CD1c-positive myeloid dendritic cell (primary cell): Measurements from ENCODE around the gene DNAJC3.

Experiments used
- DNase-seq: peaks from one replicate; pipeline ENCODE4 v3.0.0-alpha.2; 2016; ENCODE audit errors: extremely low spot score

Gene DNAJC3

GRCh38 chr13:95841894-95842293 is 165.0 kb downstream of the DNAJC3 start:
- no peak for DNase-seq

DNA sequence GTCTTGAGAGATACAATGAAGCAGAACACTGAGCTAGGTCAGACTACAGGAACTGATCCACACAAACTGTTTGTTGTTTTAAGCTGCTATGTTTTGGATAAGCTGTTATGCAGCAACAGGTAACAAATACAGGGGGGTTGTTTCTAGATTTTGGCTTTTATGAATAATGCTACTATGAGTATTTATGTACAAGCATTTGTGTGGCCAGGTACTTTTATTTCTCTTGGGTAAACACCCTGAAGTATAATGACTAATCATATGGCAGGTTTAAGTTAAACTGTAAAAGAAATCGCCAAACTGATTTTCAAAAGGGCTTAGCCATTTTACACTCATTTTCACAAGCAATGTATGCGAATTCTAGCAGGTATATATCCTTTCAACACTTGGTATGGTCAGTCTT is 166.0 kb downstream of the DNAJC3 start:
- no peak for DNase-seq
